Lower lobe of right lung (tissue), 2 donors: ENCODE measurements around the gene FAM107B. TPM values are rescaled to one million over a fixed set of nuclear protein-coding genes. Genes with fewer than 3 reads are reported as not detected.

ENCODE experiments used
- ATAC-seq, 2 donors: fragments of 200-7000 bp; cut with Tn5 transposase; one replicate each; pipeline ENCODE4 v1.9.1; 2020 to 2022; ENCODE audit warnings: mild to moderate bottlenecking in 2 of 2, moderate library complexity in 2 of 2
- DNase-seq: peaks from one replicate; pipeline ENCODE4 v3.0.0-alpha.2; 2020
- H3K27ac ChIP-seq: fragments of 200-600 bp; one replicate; pipeline ENCODE4 v1.8.0; 2022
- H3K27me3 ChIP-seq: fragments of 200-600 bp; one replicate; pipeline ENCODE4 v1.8.0; 2022; ENCODE audit warnings: low read depth
- H3K36me3 ChIP-seq: fragments of 200-600 bp; one replicate; pipeline ENCODE4 v1.8.0; 2022; ENCODE audit warnings: mild to moderate bottlenecking
- H3K4me1 ChIP-seq: fragments of 200-600 bp; one replicate; pipeline ENCODE4 v1.8.0; 2022
- H3K4me3 ChIP-seq: fragments of 200-600 bp; one replicate; pipeline ENCODE4 v1.8.0; 2022; ENCODE audit warnings: mild to moderate bottlenecking
- H3K9me3 ChIP-seq: fragments of 200-600 bp; one replicate; pipeline ENCODE4 v1.8.0; 2022
- CTCF ChIP-seq: fragments of 200-600 bp; IDR thresholded peaks from one replicate; pipeline ENCODE4 v1.8.0; 2022; ENCODE audit warnings: antibody characterized with exemption, mild to moderate bottlenecking
- intact Hi-C: fragments of 100-400 bp; cut with DNase I; formaldehyde crosslinking; loops from one replicate; pipeline ENCODE4 v1.11.0; 2022
- total RNA-seq: library from RNA; stranded (reverse); fragmentation: NEBNext Ultra II Directional; extraction: Animal tissue kit (Norgen Biotek cat#: 25700); gene quantifications from one replicate; pipeline ENCODE4 v1.2.1, GENCODE V29; 2021
- donor health status: DM: no; HTN: yes; CAD: no; lungs with severe emphysema.

Gene FAM107B
- total RNA-seq, 1 donor from 2014 or later = 75.4 TPM

GRCh38 chr10:14601872-14602725 lies 172.6 kb downstream of the FAM107B start:
- Histone ChIP-seq H3K36me3 (peaks cover 15% of the 10 kb centered on the region), H3K27me3 (no peaks in the 10 kb centered on the region), H3K27ac (peak overlapping the region; percentile 44), H3K4me3 (peak overlapping the region; percentile 57), H3K4me1 (peaks cover 31% of the 10 kb centered on the region), H3K9me3 (no peaks in the 10 kb centered on the region)
- ATAC-seq = peak; percentile 62 to 63
- intact Hi-C loops = no loop called here
- no peak for TF ChIP-seq CTCF
- peak; percentile 64 for DNase-seq

- no peak for ATAC-seq
- DNase-seq = no peak
- no peak for TF ChIP-seq CTCF
- Histone ChIP-seq H3K27me3 (no peaks in the 10 kb centered on the region), H3K4me3 (no peak overlapping the region), H3K4me1 (peaks cover 31% of the 10 kb centered on the region), H3K27ac (no peak overlapping the region), H3K36me3 (peaks cover 15% of the 10 kb centered on the region), H3K9me3 (no peaks in the 10 kb centered on the region)
- intact Hi-C loops = no loop called here
These were observed 173.4 kb downstream of the FAM107B start for GRCh38 chr10:14601326-14601725.

- ATAC-seq = no peak
- Histone ChIP-seq H3K27me3 (no peaks in the 10 kb centered on the region), H3K27ac (no peak overlapping the region), H3K9me3 (no peaks in the 10 kb centered on the region), H3K4me3 (no peak overlapping the region), H3K4me1 (peaks cover 25% of the 10 kb centered on the region), H3K36me3 (peaks cover 15% of the 10 kb centered on the region)
- intact Hi-C loops = no loop called here
- TF ChIP-seq CTCF = no peak
- DNase-seq = no peak
These were observed 174.6 kb downstream of the FAM107B start for GRCh38 chr10:14600065-14600464.

GRCh38 chr10:14598809-14599764 lies 175.6 kb downstream of the FAM107B start:
- Histone ChIP-seq H3K4me3 (no peak overlapping the region), H3K4me1 (peaks cover 21% of the 10 kb centered on the region), H3K27ac (no peak overlapping the region), H3K9me3 (no peaks in the 10 kb centered on the region), H3K27me3 (no peaks in the 10 kb centered on the region), H3K36me3 (peaks cover 15% of the 10 kb centered on the region)
- no peak for DNase-seq
- intact Hi-C loops = no loop called here
- ATAC-seq = no peak
- TF ChIP-seq CTCF = no peak

GRCh38 chr10:14595526-14596182 lies 179.0 kb downstream of the FAM107B start:
- intact Hi-C loops = no loop called here
- H3K27me3 ChIP-seq = no peaks in the 10 kb centered on the region
- DNase-seq = no peak
- H3K4me1 ChIP-seq = peaks cover 7% of the 10 kb centered on the region
- H3K36me3 ChIP-seq = peaks cover 20% of the 10 kb centered on the region
- no peak overlapping the region for H3K27ac ChIP-seq
- H3K4me3 ChIP-seq = no peak overlapping the region
- H3K9me3 ChIP-seq = no peaks in the 10 kb centered on the region
- no peak for TF ChIP-seq CTCF
- ATAC-seq = no peak
